RWPE2 (cell line): ENCODE measurements around the gene SELENOF.

ENCODE experiments used
- ATAC-seq: fragments of 200-7000 bp; cut with Tn5 transposase; 3 replicates; pipeline ENCODE4 v1.9.1; 2021; ENCODE audit warnings: low read depth
- DNase-seq: peaks from one replicate; pipeline ENCODE4 v3.0.0-alpha.2; 2020; ENCODE audit warnings: low spot score
- H3K27ac ChIP-seq: fragments of 450-650 bp; 2 replicates; pipeline ENCODE4 v1.5.1; 2017; ENCODE audit warnings: mild to moderate bottlenecking; ENCODE audit not compliant: poor library complexity, severe bottlenecking
- H3K27me3 ChIP-seq: fragments of 250-450 bp; sonication (Bioruptor Pico); 2 replicates; pipeline ENCODE4 v1.5.1; 2021; ENCODE audit warnings: mild to moderate bottlenecking, moderate library complexity; ENCODE audit not compliant: insufficient read depth, poor library complexity, severe bottlenecking
- H3K36me3 ChIP-seq: fragments of 250-450 bp; sonication (Bioruptor Pico); 2 replicates; pipeline ENCODE4 v1.5.1; 2020; ENCODE audit warnings: low read depth, mild to moderate bottlenecking, moderate library complexity
- H3K4me1 ChIP-seq: fragments of 250-450 bp; sonication (Bioruptor Pico); 2 replicates; pipeline ENCODE4 v1.5.1; 2021; ENCODE audit warnings: mild to moderate bottlenecking, moderate library complexity; ENCODE audit not compliant: insufficient read depth, poor library complexity, severe bottlenecking
- H3K4me3 ChIP-seq: fragments of 250-450 bp; sonication (Bioruptor Pico); 2 replicates; pipeline ENCODE4 v1.5.1; 2021; ENCODE audit warnings: mild to moderate bottlenecking, moderate library complexity; ENCODE audit not compliant: severe bottlenecking
- H3K9me3 ChIP-seq: fragments of 250-450 bp; sonication (Bioruptor Pico); 2 replicates; pipeline ENCODE4 v1.5.1; 2021; ENCODE audit warnings: mild to moderate bottlenecking, moderate library complexity; ENCODE audit not compliant: severe bottlenecking
- CTCF ChIP-seq: fragments of 450-650 bp; IDR thresholded peaks from one replicate; pipeline ENCODE4 v1.5.1; 2017; ENCODE audit warnings: mild to moderate bottlenecking, moderate library complexity; ENCODE audit not compliant: poor library complexity, severe bottlenecking

Gene SELENOF

DNA sequence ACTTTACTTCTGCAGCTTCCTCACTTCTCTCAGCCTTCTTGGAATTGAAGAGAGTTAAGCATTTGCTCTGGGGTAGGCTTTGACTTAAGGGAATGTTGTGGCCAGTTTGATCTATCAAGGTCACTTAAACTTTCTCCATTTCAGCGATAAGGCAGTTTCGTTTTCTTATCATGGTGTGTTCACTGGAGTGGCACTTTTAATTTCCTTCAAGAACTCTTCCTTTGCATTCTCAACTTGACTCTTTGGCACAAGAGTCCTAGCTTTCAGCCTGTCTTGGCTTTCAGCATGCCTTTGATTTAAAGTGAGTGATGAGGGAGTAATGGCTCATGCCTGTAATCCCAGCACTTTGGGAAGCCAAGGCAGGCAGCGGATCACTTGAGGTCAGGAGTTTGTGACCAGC lies 39.2 kb upstream of the SELENOF start:
- TF ChIP-seq CTCF = no peak
- ATAC-seq (no peak), DNase-seq (no peak)
- Histone ChIP-seq H3K9me3 (no peaks in the 10 kb centered on the region), H3K36me3 (no peaks in the 10 kb centered on the region), H3K27ac (no peak overlapping the region), H3K4me1 (no peaks in the 10 kb centered on the region), H3K4me3 (no peak overlapping the region), H3K27me3 (no peaks in the 10 kb centered on the region)

DNA sequence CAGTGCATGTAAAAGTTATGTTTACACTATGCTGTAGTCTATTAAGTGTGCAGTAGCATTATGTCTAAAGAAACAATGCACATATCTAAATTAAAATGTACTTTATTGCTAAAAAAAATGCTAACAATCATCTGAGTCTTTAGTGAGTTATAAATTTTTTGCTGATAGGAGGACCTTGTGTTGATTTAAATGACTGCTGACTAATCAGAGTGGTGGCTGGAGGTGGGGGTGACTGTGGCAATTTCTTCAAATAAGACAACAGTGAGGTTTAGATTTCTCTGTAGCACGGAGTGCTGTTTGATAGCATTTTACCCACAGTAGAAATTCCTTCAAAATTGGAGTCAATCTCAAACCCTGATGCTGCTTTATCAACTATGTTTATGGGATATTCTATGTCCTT lies 37.5 kb upstream of the SELENOF start:
- Histone ChIP-seq H3K27me3 (no peaks in the 10 kb centered on the region), H3K36me3 (no peaks in the 10 kb centered on the region), H3K9me3 (no peaks in the 10 kb centered on the region), H3K4me3 (no peak overlapping the region), H3K4me1 (no peaks in the 10 kb centered on the region), H3K27ac (no peak overlapping the region)
- DNase-seq = no peak
- ATAC-seq = no peak
- TF ChIP-seq CTCF = no peak

GRCh38 chr1:86950712-86951419 lies 36.9 kb upstream of the SELENOF start:
- TF ChIP-seq CTCF = no peak
- Histone ChIP-seq H3K4me1 (no peaks in the 10 kb centered on the region), H3K9me3 (no peaks in the 10 kb centered on the region), H3K27ac (no peak overlapping the region), H3K4me3 (no peak overlapping the region), H3K36me3 (no peaks in the 10 kb centered on the region), H3K27me3 (no peaks in the 10 kb centered on the region)
- ATAC-seq = no peak
- DNase-seq = no peak

GRCh38 chr1:86948212-86948611 lies 34.3 kb upstream of the SELENOF start:
- Histone ChIP-seq H3K4me1 (no peaks in the 10 kb centered on the region), H3K27ac (no peak overlapping the region), H3K36me3 (no peaks in the 10 kb centered on the region), H3K27me3 (no peaks in the 10 kb centered on the region), H3K4me3 (no peak overlapping the region), H3K9me3 (no peaks in the 10 kb centered on the region)
- DNase-seq = no peak
- no peak for ATAC-seq
- no peak for TF ChIP-seq CTCF

DNA sequence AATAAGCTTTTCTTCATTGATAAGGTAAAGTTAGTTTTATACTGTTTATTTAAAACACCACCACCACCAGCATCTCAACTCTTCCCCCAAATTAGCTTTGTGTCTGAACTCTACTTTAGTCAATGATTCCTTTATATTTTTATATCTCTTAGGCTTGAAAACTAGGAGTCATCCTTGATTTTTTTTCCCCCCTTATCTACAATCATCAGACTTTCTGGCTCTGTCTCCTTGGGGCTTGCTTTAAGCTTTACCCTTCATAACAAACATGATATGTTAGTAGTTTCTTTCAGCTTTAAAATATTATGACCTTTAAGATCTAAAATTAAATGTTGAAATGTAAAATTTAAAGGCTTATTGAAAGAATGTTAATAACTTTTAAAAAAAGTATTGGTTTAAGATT lies 28.8 kb upstream of the SELENOF start:
- ATAC-seq (no peak), DNase-seq (no peak)
- no peaks in the 10 kb centered on the region for H3K4me1 ChIP-seq
- no peaks in the 10 kb centered on the region for H3K27me3 ChIP-seq
- no peak for TF ChIP-seq CTCF
- no peaks in the 10 kb centered on the region for H3K9me3 ChIP-seq
- no peaks in the 10 kb centered on the region for H3K36me3 ChIP-seq
- no peak overlapping the region for H3K27ac ChIP-seq
- no peak overlapping the region for H3K4me3 ChIP-seq
